ENCODE measurements around the gene PLXNA4. TPM values are rescaled to one million over a fixed set of nuclear protein-coding genes. Genes with fewer than 3 reads are reported as not detected.
"Not testable (repeated sequence)": the region's sequence is repeated elsewhere in the genome, so short reads cannot be mapped to it uniquely, and the experiment has no call there.

PLXNA4 gene
- total and polyA plus RNA-seq, 4 donors = 0.04 to 1.1 (median 0.41) TPM

GRCh38 chr7:132180481-132180880, 395.8 kb downstream of the PLXNA4 start (continued):
- TF ChIP-seq REST (IDR thresholded peaks at IDR 0.05) = no peak

GRCh38 chr7:132179681-132180080, 396.6 kb downstream of the PLXNA4 start:
- Histone ChIP-seq H3K27me3 (ENCODE audit: control insufficient read depth in 4 of 4, insufficient read depth in 4 of 4, low read length in 3 of 4) (no peaks in the 10 kb centered on the region), H3K4me3 (ENCODE audit: low read depth in 1 of 3, low read length in 3 of 3) (no peak overlapping the region), H3K4me1 (ENCODE audit: control insufficient read depth in 4 of 4, insufficient read depth in 4 of 4, low read length in 3 of 4) (no peaks in the 10 kb centered on the region), H3K9me3 (ENCODE audit: control insufficient read depth in 4 of 4, low read length in 3 of 4) (no peaks in the 10 kb centered on the region), H3K9ac (ENCODE audit: low read depth in 1 of 2, low read length in 2 of 2) (no peak overlapping the region), H3K36me3 (ENCODE audit: control insufficient read depth in 4 of 4, insufficient read depth in 3 of 4, low read depth in 1 of 4, low read length in 3 of 4) (peaks cover 0 to 4% (median 0%) of the 10 kb centered on the region in 4 donors), H3K27ac (ENCODE audit: low read depth in 1 of 2, low read length in 2 of 2) (no peak overlapping the region)
- no peak for DNase-seq (ENCODE audit: low spot score)
- WGBS = 92% methylated on average over 20 of the region's 20 CpGs
- TF ChIP-seq NR2F2 (IDR thresholded peaks at IDR 0.05) (no peak), JUND (IDR thresholded peaks at IDR 0.05) (no peak)

- no peak overlapping the region for H3K9ac ChIP-seq (ENCODE audit: low read depth in 1 of 2, low read length in 2 of 2)
- no peak overlapping the region for H3K27ac ChIP-seq (ENCODE audit: low read depth in 1 of 2, low read length in 2 of 2)
- no peaks in the 10 kb centered on the region for H3K4me1 ChIP-seq (ENCODE audit: control insufficient read depth in 4 of 4, insufficient read depth in 4 of 4, low read length in 3 of 4)
- no peaks in the 10 kb centered on the region for H3K9me3 ChIP-seq (ENCODE audit: control insufficient read depth in 4 of 4, low read length in 3 of 4)
- peaks cover 0 to 4% (median 0%) of the 10 kb centered on the region in 4 donors for H3K36me3 ChIP-seq (ENCODE audit: control insufficient read depth in 4 of 4, insufficient read depth in 3 of 4, low read depth in 1 of 4, low read length in 3 of 4)
- 86% methylated on average over 10 of the region's 10 CpGs for WGBS
- H3K27me3 ChIP-seq (ENCODE audit: control insufficient read depth in 4 of 4, insufficient read depth in 4 of 4, low read length in 3 of 4) = no peaks in the 10 kb centered on the region
- DNase-seq (ENCODE audit: low spot score) = no peak
- no peak overlapping the region for H3K4me3 ChIP-seq (ENCODE audit: low read depth in 1 of 3, low read length in 3 of 3)
- no peak for TF ChIP-seq EGR1 (IDR thresholded peaks at IDR 0.05; ENCODE audit: low read depth in 2 of 2)
- TF ChIP-seq FOXA1 (IDR thresholded peaks at IDR 0.05) = no peak
- TF ChIP-seq HNF4A (conservative IDR thresholded peaks at IDR 0.05) = no peak
- TF ChIP-seq ATF3 (IDR thresholded peaks at IDR 0.05) = no peak
- no peak for TF ChIP-seq REST (IDR thresholded peaks at IDR 0.05)
- TF ChIP-seq FOXA2 (IDR thresholded peaks at IDR 0.05) = no peak
These were observed 397.2 kb downstream of the PLXNA4 start for GRCh38 chr7:132179080-132179430.

- not testable (repeated sequence) for DNase-seq (ENCODE audit: low spot score)
- 80% methylated on average over 8 of the region's 8 CpGs for WGBS
These were observed 397.7 kb downstream of the PLXNA4 start for GRCh38 chr7:132178402-132179079.

More at GRCh38 chr7:132178402-132179079, 397.7 kb downstream of the PLXNA4 start:
- not testable (repeated sequence) for H3K4me3 ChIP-seq (ENCODE audit: low read depth in 1 of 3, low read length in 3 of 3); H3K27ac ChIP-seq (ENCODE audit: low read depth in 1 of 2, low read length in 2 of 2); H3K9me3 ChIP-seq (ENCODE audit: control insufficient read depth in 4 of 4, low read length in 3 of 4); H3K4me1 ChIP-seq (ENCODE audit: control insufficient read depth in 4 of 4, insufficient read depth in 4 of 4, low read length in 3 of 4); H3K27me3 ChIP-seq (ENCODE audit: control insufficient read depth in 4 of 4, insufficient read depth in 4 of 4, low read length in 3 of 4); H3K9ac ChIP-seq (ENCODE audit: low read depth in 1 of 2, low read length in 2 of 2); H3K36me3 ChIP-seq (ENCODE audit: control insufficient read depth in 4 of 4, insufficient read depth in 3 of 4, low read depth in 1 of 4, low read length in 3 of 4)
